IPS-18c (cell line): ENCODE results near the gene MAP3K1.

Experiments used
- H3K4me3 ChIP-seq: 2 replicates; pipeline ENCODE4 v1.7.0; 2013; ENCODE audit warnings: low read depth, mild to moderate bottlenecking, low read length, moderate library complexity; ENCODE audit not compliant: insufficient read depth
- H3K9me3 ChIP-seq: one replicate; pipeline ENCODE4 v1.6.1; 2013; ENCODE audit warnings: mild to moderate bottlenecking, low read length, moderate library complexity; ENCODE audit not compliant: control insufficient read depth, insufficient read depth

MAP3K1 gene

GRCh38 chr5:56918054-56918453 is 102.7 kb downstream of the MAP3K1 start:
- H3K4me3 ChIP-seq: no peak overlapping the region
- H3K9me3 ChIP-seq: no peaks in the 10 kb centered on the region

GRCh38 chr5:56919942-56920662 is 104.8 kb downstream of the MAP3K1 start:
- H3K4me3 ChIP-seq: no peak overlapping the region

DNA sequence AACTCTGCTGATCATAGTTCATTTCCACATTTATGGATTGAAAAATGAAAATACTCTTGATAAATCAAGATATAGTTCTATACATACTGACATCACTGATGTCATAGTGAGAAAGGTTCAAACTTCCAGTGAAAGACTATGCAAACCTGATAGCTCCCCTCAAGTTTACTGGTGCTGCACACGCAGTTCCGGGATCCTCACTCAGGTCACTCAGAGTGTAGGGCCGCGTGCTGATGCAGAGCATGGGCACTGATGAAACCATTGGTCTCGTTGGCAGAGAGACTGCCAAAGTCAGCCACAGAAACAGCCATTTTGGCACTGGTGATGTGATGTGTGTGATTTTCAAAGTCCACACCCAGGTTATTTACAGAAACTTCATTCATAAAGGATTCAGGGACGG is 107.6 kb downstream of the MAP3K1 start:
- Histone ChIP-seq H3K4me3 (no peak overlapping the region), H3K9me3 (no peaks in the 10 kb centered on the region)

More at GRCh38 chr5:56919942-56920662, 104.8 kb downstream of the MAP3K1 start:
- no peaks in the 10 kb centered on the region for H3K9me3 ChIP-seq

GRCh38 chr5:56934325-56934724 is 119.0 kb downstream of the MAP3K1 start:
- H3K4me3 ChIP-seq: no peak overlapping the region
- H3K9me3 ChIP-seq: no peaks in the 10 kb centered on the region

DNA sequence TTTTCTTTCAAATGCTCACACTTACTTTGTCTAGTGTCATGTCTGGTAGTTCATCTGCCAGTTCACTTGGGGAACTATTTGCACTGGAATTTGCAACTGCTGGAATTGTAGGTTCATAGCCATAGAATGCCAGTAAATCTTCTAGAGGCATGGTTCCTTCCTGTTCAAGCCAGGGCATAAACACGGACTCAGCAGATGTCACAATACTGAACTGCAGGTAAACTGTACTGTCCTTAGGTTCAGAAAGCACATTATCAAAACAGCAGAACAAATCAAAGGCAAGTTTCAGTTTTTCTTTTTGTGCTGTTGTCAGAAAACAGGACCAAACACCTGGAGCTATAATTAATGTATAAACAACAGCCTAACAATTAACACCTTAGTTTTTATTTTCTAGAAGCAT is 123.5 kb downstream of the MAP3K1 start:
- no peak overlapping the region for H3K4me3 ChIP-seq
- H3K9me3 ChIP-seq: no peaks in the 10 kb centered on the region

- Histone ChIP-seq H3K9me3 (no peaks in the 10 kb centered on the region), H3K4me3 (no peak overlapping the region)
Observed at GRCh38 chr5:56941981-56942380, 126.6 kb downstream of the MAP3K1 start.
